RWPE1 (cell line): ENCODE results near the gene BST2.

Experiments
- CTCF ChIA-PET: fragments of 350-600 bp; sonication (Branson Sonifier 250); formaldehyde crosslinking; extraction: SDS; loops from one replicate; lab custom pipeline; 2021; lab: Yijun Ruan, JAX
- POLR2A ChIA-PET: fragments of 400-600 bp; formaldehyde crosslinking; extraction: SDS; loops from one replicate; lab custom pipeline; 2020; ENCODE audit warnings: antibody characterized with exemption; ENCODE audit not compliant: low non-redundant PET; lab: Yijun Ruan, JAX
- DNase-seq: peaks from one replicate; pipeline ENCODE4 v3.0.0; 2012; ENCODE audit warnings: low spot score
- H3K27ac ChIP-seq: fragments of 450-650 bp; 2 replicates; pipeline ENCODE4 v1.5.1; 2017
- TF ChIP-seq, protein P1 (sequence below): fragments of 450-650 bp; conservative IDR thresholded peaks from 2 replicates; pipeline ENCODE4 v1.5.1; 2017; ENCODE audit warnings: low read depth, mild to moderate bottlenecking

The BST2 gene

DNA sequence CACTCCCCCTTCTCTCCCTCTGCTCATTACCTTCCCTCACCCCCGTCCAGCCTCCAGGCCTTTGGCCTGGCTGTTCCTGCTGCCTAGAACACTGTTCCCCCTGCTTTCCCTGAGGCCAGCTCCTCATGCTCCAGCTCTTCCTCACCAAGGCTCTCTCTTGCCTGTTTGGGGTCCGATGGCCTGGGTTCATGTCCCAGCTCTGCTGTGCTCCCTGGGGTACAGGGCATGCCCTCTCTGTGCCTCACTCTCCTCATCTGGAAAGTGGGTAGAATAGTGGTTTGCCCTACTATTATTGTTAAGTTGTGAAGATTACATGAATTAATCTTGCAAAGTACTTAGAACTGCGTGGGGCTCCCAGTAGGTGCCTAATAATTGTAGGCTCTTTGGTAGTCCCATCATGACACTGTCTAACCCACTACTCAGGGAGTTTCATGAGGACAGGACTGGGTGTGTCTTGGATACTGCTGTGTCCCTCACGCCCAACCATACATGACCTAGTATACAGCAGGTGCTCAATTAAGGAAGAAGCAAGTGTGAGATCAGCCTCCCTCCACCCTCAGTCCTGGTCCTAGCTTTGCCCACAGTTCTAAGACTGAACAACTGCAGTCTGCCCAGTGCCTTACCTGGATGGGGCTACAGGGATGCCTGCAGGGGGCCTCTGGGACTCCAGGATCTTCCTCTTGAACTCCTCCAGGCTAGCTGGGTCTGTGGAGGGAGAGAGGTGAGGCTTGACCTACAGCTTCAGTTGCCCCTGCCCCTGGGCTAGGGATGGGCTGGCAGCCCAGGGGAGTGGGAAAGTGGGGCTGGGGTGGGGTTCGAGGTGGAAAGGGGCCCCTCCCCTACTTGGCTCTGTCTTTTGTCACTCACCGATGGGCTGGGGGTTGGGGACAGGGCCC is 45.3 kb downstream of the BST2 start:
- ChIA-PET CTCF (interaction anchor here (0.6 to 1.3 kb wide), 2 partner anchors 215 to 496 kb away, joined by 3 to 4 read pairs; no protein-coding TSS in a partner anchor), POLR2A (no interaction called here)
- H3K27ac ChIP-seq, result no peak overlapping the region
- TF ChIP-seq, protein P1, sequence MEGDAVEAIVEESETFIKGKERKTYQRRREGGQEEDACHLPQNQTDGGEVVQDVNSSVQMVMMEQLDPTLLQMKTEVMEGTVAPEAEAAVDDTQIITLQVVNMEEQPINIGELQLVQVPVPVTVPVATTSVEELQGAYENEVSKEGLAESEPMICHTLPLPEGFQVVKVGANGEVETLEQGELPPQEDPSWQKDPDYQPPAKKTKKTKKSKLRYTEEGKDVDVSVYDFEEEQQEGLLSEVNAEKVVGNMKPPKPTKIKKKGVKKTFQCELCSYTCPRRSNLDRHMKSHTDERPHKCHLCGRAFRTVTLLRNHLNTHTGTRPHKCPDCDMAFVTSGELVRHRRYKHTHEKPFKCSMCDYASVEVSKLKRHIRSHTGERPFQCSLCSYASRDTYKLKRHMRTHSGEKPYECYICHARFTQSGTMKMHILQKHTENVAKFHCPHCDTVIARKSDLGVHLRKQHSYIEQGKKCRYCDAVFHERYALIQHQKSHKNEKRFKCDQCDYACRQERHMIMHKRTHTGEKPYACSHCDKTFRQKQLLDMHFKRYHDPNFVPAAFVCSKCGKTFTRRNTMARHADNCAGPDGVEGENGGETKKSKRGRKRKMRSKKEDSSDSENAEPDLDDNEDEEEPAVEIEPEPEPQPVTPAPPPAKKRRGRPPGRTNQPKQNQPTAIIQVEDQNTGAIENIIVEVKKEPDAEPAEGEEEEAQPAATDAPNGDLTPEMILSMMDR, result no peak
- no peak for DNase-seq

DNA sequence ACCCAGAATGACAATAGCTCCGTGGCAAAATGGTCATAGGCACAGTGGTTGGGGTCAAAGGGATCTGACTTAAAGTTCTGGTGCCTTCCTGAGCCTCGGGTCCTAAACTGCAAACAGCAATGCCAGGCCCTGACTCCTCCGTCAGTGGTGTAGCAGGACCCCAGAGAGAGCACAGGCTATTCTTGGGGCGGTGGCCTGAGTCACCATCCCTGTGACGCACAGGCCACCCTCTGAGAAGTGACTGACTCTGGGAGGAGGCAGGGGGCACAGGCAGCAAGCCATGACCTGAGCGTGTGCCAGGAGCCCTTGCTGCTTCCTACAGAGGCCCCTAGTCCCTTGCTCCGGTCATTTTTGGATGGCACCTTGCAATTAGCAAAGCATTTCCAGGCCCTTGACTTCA is 47.0 kb downstream of the BST2 start:
- peak overlapping the region; percentile 42 for H3K27ac ChIP-seq
- POLR2A ChIA-PET, result no interaction called here
- TF ChIP-seq, protein P1, result no peak
- CTCF ChIA-PET, result interaction anchor here (0.7 kb wide), 2 partner anchors 32 to 289 kb away, joined by 3 to 4 read pairs; no protein-coding TSS in a partner anchor
- no peak for DNase-seq

DNA sequence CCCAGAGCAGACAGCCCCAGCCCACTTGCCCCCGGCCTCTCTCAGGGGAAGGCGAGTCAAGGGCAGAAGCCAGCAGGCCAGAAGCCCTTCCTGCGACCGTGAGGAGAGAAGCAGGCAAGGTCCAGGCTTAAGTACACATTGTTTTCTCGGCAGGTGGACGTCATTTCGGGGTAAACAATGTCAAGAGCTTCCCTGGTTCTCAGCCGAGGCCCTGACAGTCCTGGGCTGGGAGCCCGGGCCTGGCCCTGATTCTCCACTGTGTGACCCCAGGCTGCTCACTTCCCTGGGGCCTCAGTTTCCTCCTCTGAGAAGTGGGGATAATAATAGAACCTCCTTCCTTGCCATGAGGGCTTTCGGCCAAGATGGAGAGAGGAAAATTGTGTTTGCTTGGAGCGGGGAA is 47.7 kb downstream of the BST2 start:
- TF ChIP-seq, protein P1, result no peak
- no peak for DNase-seq
- CTCF ChIA-PET, result interaction anchor here (0.7 kb wide), 2 partner anchors 33 to 289 kb away, joined by 3 to 4 read pairs; no protein-coding TSS in a partner anchor
- H3K27ac ChIP-seq, result no peak overlapping the region
- POLR2A ChIA-PET, result no interaction called here

DNA sequence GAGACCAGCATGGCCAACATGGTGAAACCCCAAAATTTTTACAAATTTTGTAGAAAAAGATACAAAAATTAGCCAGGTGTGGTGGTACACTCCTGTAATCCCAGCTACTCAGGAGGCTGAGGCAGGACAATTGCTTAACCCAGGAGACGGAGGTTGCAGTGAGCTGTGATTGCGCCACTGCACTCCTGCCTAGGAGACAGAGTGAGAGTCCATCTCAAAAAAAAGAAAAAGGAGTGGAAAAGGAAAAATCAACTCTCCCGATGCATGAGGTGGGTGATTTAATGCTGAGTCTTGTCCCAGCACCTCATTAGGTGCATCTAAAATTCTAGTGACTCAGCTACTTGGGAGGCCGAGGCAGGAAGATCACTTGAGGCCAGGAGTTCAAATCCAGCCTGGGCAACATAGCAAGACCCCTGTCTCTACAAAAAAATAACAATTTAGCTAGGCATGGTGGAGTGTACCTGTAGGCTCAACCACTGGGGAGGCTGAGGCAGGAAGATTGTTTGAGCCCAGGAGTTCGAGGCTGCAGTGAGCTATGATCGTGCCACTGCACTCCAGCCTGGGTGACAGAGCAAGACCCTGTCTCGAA is 48.3 kb downstream of the BST2 start:
- no peak for DNase-seq
- no peak overlapping the region for H3K27ac ChIP-seq
- ChIA-PET CTCF (no interaction called here), POLR2A (no interaction called here)
- TF ChIP-seq, protein P1, result no peak

DNA sequence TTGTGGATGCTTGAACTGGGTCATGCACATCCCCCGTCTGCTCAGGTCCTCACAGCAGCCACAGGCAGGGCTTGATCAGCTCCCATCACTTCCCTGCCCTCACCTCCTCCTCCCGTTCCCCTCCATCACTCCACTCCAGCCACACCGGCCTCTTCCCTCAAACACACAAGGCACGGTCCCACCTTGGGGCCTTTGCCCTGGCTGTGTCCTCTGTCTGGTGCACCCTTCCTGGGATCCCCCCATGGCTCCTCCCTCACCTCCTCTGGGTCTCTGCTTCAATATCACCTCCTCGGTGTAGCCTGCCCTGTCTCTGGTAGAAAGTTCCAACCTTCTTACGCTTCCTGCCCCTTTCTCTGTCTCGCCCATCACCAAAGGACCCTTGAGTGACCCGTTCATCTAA is 52.0 kb downstream of the BST2 start:
- DNase-seq, result no peak
- no peak overlapping the region for H3K27ac ChIP-seq
- ChIA-PET POLR2A (no interaction called here), CTCF (interaction anchor here (0.6 kb wide), 1 partner anchor 12 kb away, joined by 4 read pairs; no protein-coding TSS in a partner anchor)
- TF ChIP-seq, protein P1, result no peak
